GM06990 (cell line): ENCODE measurements around the gene APOL3.
A peak's percentile ranks its signal among the peaks of the same experiment; 100 is the strongest.

Source experiments
- DNase-seq: peaks from one replicate; pipeline ENCODE4 v3.0.0-alpha.2; 2011; ENCODE audit not compliant: insufficient read length; ENCODE audit errors: extremely low read depth
- H3K27me3 ChIP-seq: replicated peaks from 2 replicates; pipeline ENCODE4 v1.6.0; 2011; ENCODE audit warnings: low read length; ENCODE audit not compliant: control insufficient read depth, insufficient read depth
- H3K36me3 ChIP-seq: 2 replicates; pipeline ENCODE4 v1.5.1; 2011; ENCODE audit warnings: low read length; ENCODE audit not compliant: control insufficient read depth, insufficient read depth
- H3K4me3 ChIP-seq: replicated peaks from 2 replicates; pipeline ENCODE4 v1.5.1; 2011; ENCODE audit warnings: low read depth, mild to moderate bottlenecking, control low read depth, low read length
- CTCF ChIP-seq: IDR thresholded peaks from 2 replicates; pipeline ENCODE4 v1.5.1; 2011; ENCODE audit warnings: low read length, control low read depth, mild to moderate bottlenecking, inconsistent platforms; ENCODE audit not compliant: insufficient read depth, poor library complexity, severe bottlenecking

APOL3 gene

GRCh38 chr22:36147196-36147791, 13.3 kb downstream of the APOL3 start:
- Histone ChIP-seq H3K27me3 (no peaks in the 10 kb centered on the region), H3K4me3 (no peak overlapping the region), H3K36me3 (peaks cover 9% of the 10 kb centered on the region)
- TF ChIP-seq CTCF, result no peak
- DNase-seq, result no peak

- H3K27me3 ChIP-seq, result no peaks in the 10 kb centered on the region
- no peak for TF ChIP-seq CTCF
- peaks cover 14% of the 10 kb centered on the region for H3K36me3 ChIP-seq
- no peak for DNase-seq
- no peak overlapping the region for H3K4me3 ChIP-seq
Observed at GRCh38 chr22:36145881-36146280, 14.7 kb downstream of the APOL3 start.

- H3K36me3 ChIP-seq, result peaks cover 14% of the 10 kb centered on the region
- H3K4me3 ChIP-seq, result no peak overlapping the region
- no peak for DNase-seq
- TF ChIP-seq CTCF, result peak; percentile 74
- no peaks in the 10 kb centered on the region for H3K27me3 ChIP-seq
Observed at GRCh38 chr22:36144886-36145541, 15.5 kb downstream of the APOL3 start.

GRCh38 chr22:36143956-36144355, 16.6 kb downstream of the APOL3 start:
- no peak overlapping the region for H3K4me3 ChIP-seq
- peaks cover 14% of the 10 kb centered on the region for H3K36me3 ChIP-seq
- no peak for TF ChIP-seq CTCF
- DNase-seq, result no peak
- H3K27me3 ChIP-seq, result no peaks in the 10 kb centered on the region

GRCh38 chr22:36143066-36143815, 17.3 kb downstream of the APOL3 start:
- no peaks in the 10 kb centered on the region for H3K27me3 ChIP-seq
- no peak for TF ChIP-seq CTCF
- H3K4me3 ChIP-seq, result no peak overlapping the region
- peaks cover 10% of the 10 kb centered on the region for H3K36me3 ChIP-seq
- DNase-seq, result no peak
